Thymus (tissue), 11 donors: Measurements from ENCODE around the gene SLAMF8. TPM values are rescaled to one million over a fixed set of nuclear protein-coding genes. Genes with fewer than 3 reads are reported as not detected.

Experiments used
- DNase-seq, 9 donors: peaks; one replicate each; pipeline ENCODE4 v3.0.0-alpha.2; 2013; ENCODE audit warnings: low spot score in 9 of 9, low read depth in 6 of 9, missing footprints in 1 of 9
- H3K27ac ChIP-seq, 2 donors: one replicate each; pipeline ENCODE4 v1.5.1; 2013; ENCODE audit warnings: control low read depth in 1 of 2, low read depth in 1 of 2, low read length in 1 of 2, mild to moderate bottlenecking in 1 of 2, moderate library complexity in 1 of 2
- H3K27me3 ChIP-seq, 2 donors: one replicate each; pipeline ENCODE4 v1.5.1; 2013; ENCODE audit warnings: low read length in 1 of 2; ENCODE audit not compliant: control insufficient read depth in 2 of 2, insufficient read depth in 1 of 2
- H3K36me3 ChIP-seq, 2 donors: one replicate each; pipeline ENCODE4 v1.5.1; 2013; ENCODE audit warnings: low read length in 1 of 2, mild to moderate bottlenecking in 1 of 2, moderate library complexity in 1 of 2; ENCODE audit not compliant: control insufficient read depth in 2 of 2, insufficient read depth in 2 of 2
- H3K4me1 ChIP-seq, 2 donors: one replicate each; pipeline ENCODE4 v1.5.1; 2013; ENCODE audit warnings: low read length in 2 of 2; ENCODE audit not compliant: control insufficient read depth in 2 of 2, insufficient read depth in 2 of 2
- H3K4me3 ChIP-seq, 2 donors: one replicate each; pipeline ENCODE4 v1.5.1; 2013; ENCODE audit warnings: low read length in 2 of 2, control low read depth in 1 of 2, mild to moderate bottlenecking in 1 of 2
- H3K9me3 ChIP-seq, 2 donors: one replicate each; pipeline ENCODE4 v1.5.1; 2013; ENCODE audit warnings: low read length in 1 of 2, mild to moderate bottlenecking in 1 of 2; ENCODE audit not compliant: control insufficient read depth in 2 of 2, insufficient read depth in 1 of 2
- WGBS: extraction: QIAGEN DNeasy Blood & Tissue Kit; methylation state at CpG from one replicate; pipeline ENCODE4 v1.1.7; 2013; 5-methylcytosine and 5-hydroxymethylcytosine counted together
- polyA plus RNA-seq: library from polyadenylated mRNA; stranded (reverse); fragments of 200-250 nt; gene quantifications from one replicate; pipeline ENCODE4 v1.2.3, GENCODE V29; 2013
- total RNA-seq: library from RNA; stranded (reverse); fragments of 120-200 nt; gene quantifications from one replicate; pipeline ENCODE4 v1.2.4, GENCODE V29; 2013
- donor health status: healthy.

The SLAMF8 gene
- total and polyA plus RNA-seq, 2 donors, result 13.3 to 14.2 TPM

- DNase-seq, result no peak
- H3K4me3 ChIP-seq, result no peak overlapping the region
- H3K27me3 ChIP-seq, result no peaks in the 10 kb centered on the region
- H3K4me1 ChIP-seq, result no peaks in the 10 kb centered on the region
- no peak overlapping the region for H3K27ac ChIP-seq
- 90% methylated on average over 1 of the region's 1 CpG for WGBS
- H3K9me3 ChIP-seq, result no peaks in the 10 kb centered on the region
- H3K36me3 ChIP-seq, result no peaks in the 10 kb centered on the region
Observed at GRCh38 chr1:159838715-159839114, 12.0 kb downstream of the SLAMF8 start.

- no peaks in the 10 kb centered on the region for H3K36me3 ChIP-seq
- no peaks in the 10 kb centered on the region for H3K4me1 ChIP-seq
- no peaks in the 10 kb centered on the region for H3K27me3 ChIP-seq
- no peak overlapping the region for H3K27ac ChIP-seq
- no peak overlapping the region for H3K4me3 ChIP-seq
- DNase-seq, result no peak
- no peaks in the 10 kb centered on the region for H3K9me3 ChIP-seq
- WGBS, result 97% methylated on average over 5 of the region's 5 CpGs
Observed at GRCh38 chr1:159839116-159839849, 12.6 kb downstream of the SLAMF8 start.

GRCh38 chr1:159841749-159842148 is 15.1 kb downstream of the SLAMF8 start:
- no peaks in the 10 kb centered on the region for H3K36me3 ChIP-seq
- no peak overlapping the region for H3K27ac ChIP-seq
- 98% methylated on average over 2 of the region's 2 CpGs for WGBS
- no peak overlapping the region for H3K4me3 ChIP-seq
- no peaks in the 10 kb centered on the region for H3K9me3 ChIP-seq
- H3K27me3 ChIP-seq, result no peaks in the 10 kb centered on the region
- DNase-seq, result no peak
- H3K4me1 ChIP-seq, result no peaks in the 10 kb centered on the region

- Histone ChIP-seq H3K9me3 (no peaks in the 10 kb centered on the region), H3K4me3 (no peak overlapping the region), H3K36me3 (no peaks in the 10 kb centered on the region), H3K27me3 (peaks cover 0 to 2% of the 10 kb centered on the region in 2 donors), H3K4me1 (no peaks in the 10 kb centered on the region), H3K27ac (no peak overlapping the region)
- 85% methylated on average over 4 of the region's 4 CpGs for WGBS
- DNase-seq, result no peak
Observed at GRCh38 chr1:159843459-159843858, 16.8 kb downstream of the SLAMF8 start.

- Histone ChIP-seq H3K9me3 (no peaks in the 10 kb centered on the region), H3K36me3 (no peaks in the 10 kb centered on the region), H3K4me3 (no peak overlapping the region), H3K27ac (no peak overlapping the region), H3K27me3 (peaks cover 0 to 9% of the 10 kb centered on the region in 2 donors), H3K4me1 (no peaks in the 10 kb centered on the region)
- DNase-seq, result no peak
- 93% methylated on average over 13 of the region's 13 CpGs for WGBS
Observed at GRCh38 chr1:159845751-159846629, 19.3 kb downstream of the SLAMF8 start.

GRCh38 chr1:159847231-159847630 is 20.6 kb downstream of the SLAMF8 start:
- H3K4me1 ChIP-seq, result no peaks in the 10 kb centered on the region
- WGBS, result 81% methylated on average over 4 of the region's 4 CpGs
- DNase-seq, result no peak
- no peaks in the 10 kb centered on the region for H3K36me3 ChIP-seq
- no peak overlapping the region for H3K4me3 ChIP-seq
- no peaks in the 10 kb centered on the region for H3K9me3 ChIP-seq
- no peak overlapping the region for H3K27ac ChIP-seq
- H3K27me3 ChIP-seq, result peaks cover 0 to 9% of the 10 kb centered on the region in 2 donors

GRCh38 chr1:159848326-159848725 is 21.7 kb downstream of the SLAMF8 start:
- DNase-seq, result no peak
- Histone ChIP-seq H3K9me3 (no peaks in the 10 kb centered on the region), H3K36me3 (no peaks in the 10 kb centered on the region), H3K27ac (no peak overlapping the region), H3K27me3 (peaks cover 0 to 16% of the 10 kb centered on the region in 2 donors), H3K4me3 (no peak overlapping the region), H3K4me1 (no peaks in the 10 kb centered on the region)
- 93% methylated on average over 3 of the region's 3 CpGs for WGBS

GRCh38 chr1:159849626-159850366 is 23.1 kb downstream of the SLAMF8 start:
- Histone ChIP-seq H3K27me3 (peaks cover 0 to 31% of the 10 kb centered on the region in 2 donors), H3K4me1 (peaks cover 2 to 3% of the 10 kb centered on the region in 2 donors), H3K9me3 (no peaks in the 10 kb centered on the region), H3K27ac (no peak overlapping the region), H3K36me3 (no peaks in the 10 kb centered on the region), H3K4me3 (no peak overlapping the region)
- DNase-seq, result no peak
- 88% methylated on average over 2 of the region's 2 CpGs for WGBS

- peaks cover 0 to 47% of the 10 kb centered on the region in 2 donors for H3K27me3 ChIP-seq
- H3K9me3 ChIP-seq, result no peaks in the 10 kb centered on the region
- H3K4me3 ChIP-seq, result no peak overlapping the region
- peaks cover 2 to 7% of the 10 kb centered on the region in 2 donors for H3K4me1 ChIP-seq
- 93% methylated on average over 1 of the region's 1 CpG for WGBS
- DNase-seq, result no peak
- H3K36me3 ChIP-seq, result no peaks in the 10 kb centered on the region
- no peak overlapping the region for H3K27ac ChIP-seq
Observed at GRCh38 chr1:159851407-159851806, 24.7 kb downstream of the SLAMF8 start.
